ENCODE results near the gene VGLL4.

DNA sequence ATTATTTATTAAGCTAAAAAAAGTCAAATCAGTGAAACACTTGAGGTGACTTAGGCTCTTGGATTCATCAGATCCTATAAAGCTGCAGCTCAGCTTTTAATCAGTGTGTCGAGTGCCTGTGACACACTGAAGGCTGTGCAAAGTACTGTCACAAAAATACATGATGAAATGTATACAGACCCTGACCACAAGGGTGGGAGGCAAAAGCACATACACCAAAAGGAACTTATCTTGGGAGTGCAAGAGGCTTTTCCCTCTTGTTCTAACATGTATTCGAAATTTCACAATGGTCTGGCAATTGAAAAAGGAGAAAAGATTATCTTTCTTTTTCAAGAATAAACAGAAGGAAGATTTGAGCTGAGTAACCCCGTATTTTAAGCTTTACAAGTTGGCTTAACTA, 35.9 kb downstream of the VGLL4 start:
- TF ChIP-seq, protein P1, sequence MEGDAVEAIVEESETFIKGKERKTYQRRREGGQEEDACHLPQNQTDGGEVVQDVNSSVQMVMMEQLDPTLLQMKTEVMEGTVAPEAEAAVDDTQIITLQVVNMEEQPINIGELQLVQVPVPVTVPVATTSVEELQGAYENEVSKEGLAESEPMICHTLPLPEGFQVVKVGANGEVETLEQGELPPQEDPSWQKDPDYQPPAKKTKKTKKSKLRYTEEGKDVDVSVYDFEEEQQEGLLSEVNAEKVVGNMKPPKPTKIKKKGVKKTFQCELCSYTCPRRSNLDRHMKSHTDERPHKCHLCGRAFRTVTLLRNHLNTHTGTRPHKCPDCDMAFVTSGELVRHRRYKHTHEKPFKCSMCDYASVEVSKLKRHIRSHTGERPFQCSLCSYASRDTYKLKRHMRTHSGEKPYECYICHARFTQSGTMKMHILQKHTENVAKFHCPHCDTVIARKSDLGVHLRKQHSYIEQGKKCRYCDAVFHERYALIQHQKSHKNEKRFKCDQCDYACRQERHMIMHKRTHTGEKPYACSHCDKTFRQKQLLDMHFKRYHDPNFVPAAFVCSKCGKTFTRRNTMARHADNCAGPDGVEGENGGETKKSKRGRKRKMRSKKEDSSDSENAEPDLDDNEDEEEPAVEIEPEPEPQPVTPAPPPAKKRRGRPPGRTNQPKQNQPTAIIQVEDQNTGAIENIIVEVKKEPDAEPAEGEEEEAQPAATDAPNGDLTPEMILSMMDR (conservative IDR thresholded peaks at IDR 0.05 in 1 of 2, IDR thresholded peaks at IDR 0.05 in 1 of 2; ENCODE audit: extremely low read depth in 1 of 2, insufficient read depth in 1 of 2, low read depth in 1 of 2, low read length in 2 of 2), result no peak
- TF ChIP-seq EZH2 (IDR thresholded peaks at IDR 0.05; ENCODE audit: borderline replicate concordance, low read length), result no peak

Measured in mammary epithelial cell (primary cell).